ENCODE results near the gene CACNA1B.
"Not testable (repeated sequence)": the region's sequence is repeated elsewhere in the genome, so short reads cannot be mapped to it uniquely, and the experiment has no call there.

GRCh38 chr9:138142528-138143244 is 265.1 kb downstream of the CACNA1B start:
- TF ChIP-seq POLR2A, POLR2AphosphoS5, CTCF, EP300 (IDR thresholded peaks at IDR 0.05): not testable (repeated sequence)

All from gastroesophageal sphincter (tissue), 3 donors.